GM12875 (cell line): Measurements from ENCODE around the gene COA5.
"Not testable (repeated sequence)": the region's sequence is repeated elsewhere in the genome, so short reads cannot be mapped to it uniquely, and the experiment has no call there.

Source experiments
- H3K4me3 ChIP-seq: one replicate; pipeline ENCODE4 v1.5.1; 2011; ENCODE audit warnings: low read depth, low read length, control low read depth
- CTCF ChIP-seq: IDR thresholded peaks from 2 replicates; pipeline ENCODE4 v1.5.1; 2011; ENCODE audit warnings: low read depth, mild to moderate bottlenecking, control low read depth, inconsistent platforms, low read length, moderate library complexity, borderline replicate concordance; ENCODE audit not compliant: insufficient read depth

Gene COA5

DNA sequence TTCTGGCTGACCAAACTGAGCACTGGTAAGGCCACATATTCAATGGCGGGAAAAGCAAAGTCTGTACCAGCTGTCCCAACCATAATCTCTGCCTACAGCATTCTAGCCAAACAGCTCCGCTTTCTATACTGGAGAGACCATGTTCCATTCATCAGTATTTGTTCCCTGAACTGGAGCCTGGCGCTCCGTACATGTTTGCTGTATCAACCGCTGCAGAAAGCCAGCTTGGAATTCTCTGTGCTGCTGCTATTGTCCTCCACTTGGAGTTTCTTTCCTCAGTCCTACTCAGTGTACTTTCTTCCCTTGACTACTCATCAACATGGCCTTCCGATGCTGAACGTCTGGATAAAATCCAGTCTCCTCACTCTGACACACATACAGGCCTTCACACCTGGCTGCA is 1.9 kb downstream of the COA5 start:
- H3K4me3 ChIP-seq: no peak overlapping the region
- TF ChIP-seq CTCF: no peak

- no peak for TF ChIP-seq CTCF
- H3K4me3 ChIP-seq: no peak overlapping the region
Measured at GRCh38 chr2:98605076-98605475, 3.2 kb downstream of the COA5 start.

DNA sequence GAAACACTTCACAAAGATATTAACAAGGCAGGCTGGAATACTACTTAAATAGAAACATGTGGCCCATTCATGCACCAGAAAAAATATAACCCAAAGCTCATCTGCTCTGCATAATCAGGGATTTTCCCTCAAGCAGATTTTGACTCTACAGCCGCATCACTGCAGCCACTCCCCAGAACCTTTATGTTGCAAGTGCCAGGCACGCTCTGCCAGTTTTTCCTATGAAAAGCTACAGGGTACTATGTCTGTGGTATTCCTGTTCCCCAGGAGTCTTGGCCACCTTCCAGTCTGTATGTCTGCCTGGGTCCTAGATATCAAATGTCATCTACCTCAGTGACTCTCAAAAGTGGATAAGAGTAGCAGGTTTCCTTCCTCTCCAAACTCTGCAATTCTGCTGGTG is 3.8 kb downstream of the COA5 start:
- no peak for TF ChIP-seq CTCF
- H3K4me3 ChIP-seq: no peak overlapping the region

DNA sequence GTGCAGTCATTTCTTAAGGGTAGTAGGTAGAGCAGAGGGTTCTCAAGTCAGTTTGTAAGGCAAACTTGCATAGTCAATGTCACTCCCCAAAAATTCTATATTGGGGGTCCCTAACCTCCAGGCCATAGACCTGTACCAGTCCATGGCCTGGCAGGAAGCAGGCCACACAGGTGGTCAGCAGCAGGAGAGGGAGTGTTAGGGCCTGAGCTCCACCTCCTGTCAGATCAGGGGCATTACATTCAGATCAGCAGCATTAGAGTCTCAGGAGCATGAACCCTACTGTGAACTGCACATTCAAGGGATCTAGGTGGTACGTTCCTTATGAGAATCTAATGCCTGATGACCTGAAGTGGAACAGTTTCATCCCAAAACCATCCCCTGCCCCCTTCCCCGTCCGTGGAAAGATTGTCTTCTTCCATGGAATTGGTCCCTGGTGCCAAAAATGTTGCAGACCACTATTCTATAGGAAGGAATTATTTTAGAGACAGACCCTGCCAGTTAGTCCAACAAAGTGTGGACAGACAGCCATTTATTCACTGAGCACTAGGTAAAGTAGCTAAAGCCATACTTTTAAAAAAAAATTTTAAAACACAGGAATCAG is 6.7 kb downstream of the COA5 start:
- TF ChIP-seq CTCF: peak; percentile 78
- H3K4me3 ChIP-seq: no peak overlapping the region

- H3K4me3 ChIP-seq: no peak overlapping the region
- TF ChIP-seq CTCF: no peak
Measured at GRCh38 chr2:98598781-98599428, 9.4 kb downstream of the COA5 start.

GRCh38 chr2:98594665-98595064 is 13.6 kb downstream of the COA5 start:
- H3K4me3 ChIP-seq: not testable (repeated sequence)

DNA sequence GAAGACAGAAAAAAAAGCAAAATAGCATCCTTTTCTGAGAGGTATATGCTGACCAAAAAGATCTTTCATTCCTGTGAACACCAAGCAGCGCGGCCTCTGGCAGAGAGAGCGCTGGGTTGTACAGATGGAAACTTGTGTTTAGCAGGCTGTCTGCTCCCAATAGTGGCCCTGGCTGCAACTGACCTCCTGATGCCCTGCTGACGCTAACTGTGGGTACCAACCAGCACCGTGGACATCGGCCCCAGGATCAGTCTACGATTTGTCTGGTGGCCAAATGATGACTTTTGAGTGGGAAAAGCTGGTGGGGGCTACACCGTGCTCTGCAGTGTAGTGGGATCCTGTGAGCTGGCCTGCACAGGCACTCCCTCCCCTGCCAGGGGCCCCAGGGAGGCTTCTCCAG is 15.7 kb downstream of the COA5 start:
- TF ChIP-seq CTCF: no peak
- H3K4me3 ChIP-seq: no peak overlapping the region

DNA sequence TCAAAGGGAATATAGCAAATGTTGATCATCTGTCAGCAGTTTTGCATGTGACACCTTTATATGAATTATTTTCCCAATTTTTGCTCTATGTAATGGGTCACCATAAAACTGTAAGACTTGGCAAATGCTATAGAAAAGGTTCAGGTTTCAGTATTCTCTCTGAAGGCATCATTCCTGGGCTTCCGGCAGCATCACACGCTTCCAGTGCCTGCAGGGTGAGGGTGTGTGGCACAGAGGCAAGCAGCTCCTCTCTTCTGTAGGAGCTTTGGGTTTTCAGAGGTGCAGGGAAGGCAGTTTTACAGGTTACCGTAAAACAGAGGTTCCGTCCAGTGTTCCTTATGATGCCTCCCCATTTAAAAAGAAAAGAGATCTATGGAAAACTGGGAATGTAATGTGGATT is 18.8 kb downstream of the COA5 start:
- TF ChIP-seq CTCF: no peak
- no peak overlapping the region for H3K4me3 ChIP-seq
